Chondrocyte (in vitro differentiated cells): ENCODE results near the gene JARID2. TPM values are rescaled to one million over a fixed set of nuclear protein-coding genes. Genes with fewer than 3 reads are reported as not detected.

ENCODE experiments used
- DNase-seq: peaks from one replicate; pipeline ENCODE4 v3.0.0; 2021; ENCODE audit warnings: mixed read lengths, low spot score
- H3K27ac Mint-ChIP-seq: one replicate; pipeline ENCODE4 v1.8.0; 2021; ENCODE audit warnings: mild to moderate bottlenecking, moderate library complexity, mixed read lengths; ENCODE audit not compliant: unreplicated experiment
- H3K27me3 Mint-ChIP-seq: 2 replicates; pipeline ENCODE4 v1.8.0; 2021; ENCODE audit warnings: low read depth, mixed read lengths
- H3K36me3 Mint-ChIP-seq: 2 replicates; pipeline ENCODE4 v1.8.0; 2021; ENCODE audit warnings: low read depth, mixed read lengths
- H3K4me1 Mint-ChIP-seq: 2 replicates; pipeline ENCODE4 v1.8.0; 2021; ENCODE audit warnings: low read depth, mild to moderate bottlenecking, mixed read lengths
- H3K4me3 Mint-ChIP-seq: one replicate; pipeline ENCODE4 v1.8.0; 2021; ENCODE audit warnings: mild to moderate bottlenecking, moderate library complexity, mixed read lengths; ENCODE audit not compliant: unreplicated experiment
- H3K9me3 Mint-ChIP-seq: 2 replicates; pipeline ENCODE4 v1.8.0; 2021; ENCODE audit warnings: low read depth, mixed read lengths
- CTCF ChIP-seq: fragments of 200-600 bp; sonication (generic); IDR thresholded peaks from 2 replicates; pipeline ENCODE4 v1.5.0; 2021; ENCODE audit warnings: antibody characterized with exemption, mild to moderate bottlenecking, moderate library complexity
- total RNA-seq: library from RNA; stranded (reverse); gene quantifications from 3 replicates; pipeline ENCODE4 v1.2.1, GENCODE V29; 2021

Gene JARID2
- total RNA-seq, 1 donor from 2014 or later = 9.9 TPM

- no peaks in the 10 kb centered on the region for H3K9me3 Mint-ChIP-seq
- H3K4me1 Mint-ChIP-seq = peaks cover 84% of the 10 kb centered on the region
- H3K4me3 Mint-ChIP-seq = no peak overlapping the region
- no peak for DNase-seq
- H3K36me3 Mint-ChIP-seq = no peaks in the 10 kb centered on the region
- H3K27ac Mint-ChIP-seq = no peak overlapping the region
- no peaks in the 10 kb centered on the region for H3K27me3 Mint-ChIP-seq
- TF ChIP-seq CTCF = no peak
Observed at GRCh38 chr6:15263780-15264374, 18.0 kb downstream of the JARID2 start.

GRCh38 chr6:15264412-15264811, 18.5 kb downstream of the JARID2 start:
- no peaks in the 10 kb centered on the region for H3K36me3 Mint-ChIP-seq
- no peak overlapping the region for H3K4me3 Mint-ChIP-seq
- TF ChIP-seq CTCF = no peak
- no peak for DNase-seq
- H3K27me3 Mint-ChIP-seq = no peaks in the 10 kb centered on the region
- H3K27ac Mint-ChIP-seq = no peak overlapping the region
- H3K9me3 Mint-ChIP-seq = no peaks in the 10 kb centered on the region
- peaks cover 83% of the 10 kb centered on the region for H3K4me1 Mint-ChIP-seq

DNA sequence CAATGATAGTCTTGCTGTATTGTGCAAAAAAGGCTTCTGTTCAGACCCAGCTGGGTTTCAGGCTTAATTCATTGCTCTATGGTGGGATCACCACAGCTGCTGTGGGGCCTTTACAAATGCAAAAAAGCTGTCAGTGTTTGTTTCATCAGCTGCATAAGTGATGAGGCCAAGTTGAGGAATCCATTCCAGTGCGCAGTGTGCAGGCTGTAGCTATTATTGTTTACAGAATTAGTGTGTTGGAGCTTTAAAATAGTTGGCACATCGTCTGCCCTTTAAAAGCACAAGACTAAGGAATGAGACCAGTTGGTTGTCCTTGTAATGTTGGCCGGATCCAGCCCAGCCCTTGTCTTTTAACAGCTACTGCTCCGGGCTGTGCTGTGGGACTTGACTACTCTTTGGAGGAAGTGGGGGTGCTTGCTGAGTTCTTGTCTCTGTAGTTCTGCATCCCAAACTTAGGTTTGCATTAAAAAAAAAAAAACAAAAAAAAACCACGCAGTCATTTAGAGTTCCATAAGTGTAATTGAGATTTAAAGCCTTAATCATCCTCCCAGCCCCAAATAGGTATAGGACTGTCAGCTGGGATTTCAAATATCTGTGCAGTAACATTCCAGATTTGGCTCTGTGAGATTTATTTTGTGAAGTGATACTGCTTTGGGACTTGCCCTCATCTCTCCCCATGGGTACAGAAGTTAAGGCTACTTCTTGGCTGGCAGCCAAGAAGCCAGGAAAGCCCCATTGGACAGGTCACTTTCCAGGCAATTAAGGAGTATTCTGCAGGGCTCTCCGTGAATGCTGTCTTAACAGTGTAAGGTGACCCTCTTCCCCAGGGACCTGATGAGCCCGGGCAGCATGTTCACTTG, 19.3 kb downstream of the JARID2 start:
- H3K9me3 Mint-ChIP-seq = no peaks in the 10 kb centered on the region
- peak overlapping the region; percentile 61 for H3K27ac Mint-ChIP-seq
- DNase-seq = no peak
- peaks cover 81% of the 10 kb centered on the region for H3K4me1 Mint-ChIP-seq
- H3K27me3 Mint-ChIP-seq = no peaks in the 10 kb centered on the region
- H3K36me3 Mint-ChIP-seq = no peaks in the 10 kb centered on the region
- H3K4me3 Mint-ChIP-seq = no peak overlapping the region
- no peak for TF ChIP-seq CTCF

DNA sequence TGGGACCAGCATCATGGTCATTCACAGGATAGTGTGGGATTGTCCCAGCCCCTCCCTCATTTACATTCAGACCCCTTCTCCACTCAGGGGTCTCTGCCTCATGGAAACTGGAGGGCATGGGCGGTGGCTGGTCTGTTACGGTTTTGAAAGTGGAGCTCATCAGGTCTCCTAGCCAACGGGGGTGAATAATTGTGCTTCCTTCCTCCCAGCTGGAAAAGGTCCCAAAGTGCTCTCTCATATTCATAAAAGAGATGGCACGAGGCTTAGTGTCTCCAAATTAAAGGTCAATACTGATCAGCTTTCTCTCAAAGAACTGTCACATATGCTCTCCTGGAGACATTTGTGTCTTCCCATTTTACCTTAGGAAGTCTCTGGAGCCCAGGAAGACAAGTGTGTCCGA, 19.9 kb downstream of the JARID2 start:
- no peak for TF ChIP-seq CTCF
- Mint-ChIP-seq H3K9me3 (no peaks in the 10 kb centered on the region), H3K4me1 (peaks cover 78% of the 10 kb centered on the region), H3K27ac (peak overlapping the region; percentile 61), H3K36me3 (no peaks in the 10 kb centered on the region), H3K4me3 (no peak overlapping the region), H3K27me3 (no peaks in the 10 kb centered on the region)
- no peak for DNase-seq

GRCh38 chr6:15266423-15266996, 20.6 kb downstream of the JARID2 start:
- no peak overlapping the region for H3K27ac Mint-ChIP-seq
- H3K4me1 Mint-ChIP-seq = peaks cover 76% of the 10 kb centered on the region
- no peaks in the 10 kb centered on the region for H3K27me3 Mint-ChIP-seq
- TF ChIP-seq CTCF = no peak
- no peaks in the 10 kb centered on the region for H3K9me3 Mint-ChIP-seq
- no peaks in the 10 kb centered on the region for H3K36me3 Mint-ChIP-seq
- no peak overlapping the region for H3K4me3 Mint-ChIP-seq
- DNase-seq = no peak
